IPS-NIHi7 (cell line): ENCODE results near the gene SLC24A5.

Experiments used
- DNase-seq: peaks from one replicate; pipeline ENCODE4 v3.0.0; 2012; ENCODE audit warnings: mixed read lengths; ENCODE audit errors: extremely low spot score

SLC24A5 gene

DNA sequence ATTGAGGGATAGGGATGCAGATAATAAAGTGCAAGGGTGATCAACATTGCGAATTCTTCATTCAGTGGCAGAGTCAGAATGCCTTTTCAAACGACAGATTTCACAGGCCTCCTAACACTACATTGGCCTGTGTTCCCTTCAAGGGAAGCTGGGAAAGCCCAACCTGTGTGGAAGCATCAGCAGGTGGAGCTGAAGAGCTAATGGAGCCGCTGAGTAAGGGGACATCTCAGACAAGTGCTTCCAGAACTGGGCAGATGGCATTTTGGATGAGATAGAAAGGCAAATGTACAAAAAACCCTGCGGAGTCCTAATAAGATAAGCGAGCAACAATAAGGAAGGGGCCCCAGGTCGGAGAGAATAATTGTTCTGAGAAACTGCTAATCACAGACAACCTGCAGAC is 8.5 kb upstream of the SLC24A5 start:
- peak; percentile 71 for DNase-seq

DNA sequence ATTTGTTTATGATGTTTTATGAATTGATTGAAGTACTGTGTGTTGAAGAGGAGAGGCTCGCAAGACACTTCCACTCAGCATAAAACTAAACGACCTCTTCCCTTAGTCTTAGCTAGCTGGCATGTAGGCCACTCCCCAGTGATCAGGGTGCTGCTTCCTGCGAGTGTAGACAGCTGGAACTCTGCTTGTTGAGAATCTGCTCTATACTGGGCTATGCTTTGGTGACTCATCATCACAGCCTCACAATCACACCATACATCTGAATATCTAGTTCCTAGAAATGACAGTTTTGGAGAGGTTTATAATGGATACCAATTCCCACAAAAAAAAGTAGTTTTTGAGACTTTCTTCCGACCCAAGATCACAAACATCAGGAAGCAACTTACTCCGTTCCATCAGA is 1.5 kb upstream of the SLC24A5 start:
- DNase-seq: no peak

DNA sequence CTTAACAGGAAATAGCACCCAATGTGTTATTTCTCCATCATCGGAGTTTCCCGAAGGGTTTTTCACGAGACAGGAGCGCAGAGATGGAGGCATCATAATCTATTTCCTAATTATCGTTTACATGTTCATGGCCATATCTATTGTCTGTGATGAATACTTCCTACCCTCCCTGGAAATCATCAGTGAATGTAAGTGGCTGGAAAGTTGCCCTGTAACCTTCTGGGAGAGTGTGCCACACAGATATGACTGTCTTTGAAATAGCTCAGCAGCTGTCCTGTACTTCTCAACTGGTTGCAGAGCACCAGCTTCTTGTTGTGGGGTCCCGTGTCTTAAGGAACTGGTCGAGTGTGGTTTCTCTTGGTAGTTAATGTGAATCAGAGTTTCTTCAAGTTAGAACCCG is 1.1 kb downstream of the SLC24A5 start:
- DNase-seq: no peak

DNA sequence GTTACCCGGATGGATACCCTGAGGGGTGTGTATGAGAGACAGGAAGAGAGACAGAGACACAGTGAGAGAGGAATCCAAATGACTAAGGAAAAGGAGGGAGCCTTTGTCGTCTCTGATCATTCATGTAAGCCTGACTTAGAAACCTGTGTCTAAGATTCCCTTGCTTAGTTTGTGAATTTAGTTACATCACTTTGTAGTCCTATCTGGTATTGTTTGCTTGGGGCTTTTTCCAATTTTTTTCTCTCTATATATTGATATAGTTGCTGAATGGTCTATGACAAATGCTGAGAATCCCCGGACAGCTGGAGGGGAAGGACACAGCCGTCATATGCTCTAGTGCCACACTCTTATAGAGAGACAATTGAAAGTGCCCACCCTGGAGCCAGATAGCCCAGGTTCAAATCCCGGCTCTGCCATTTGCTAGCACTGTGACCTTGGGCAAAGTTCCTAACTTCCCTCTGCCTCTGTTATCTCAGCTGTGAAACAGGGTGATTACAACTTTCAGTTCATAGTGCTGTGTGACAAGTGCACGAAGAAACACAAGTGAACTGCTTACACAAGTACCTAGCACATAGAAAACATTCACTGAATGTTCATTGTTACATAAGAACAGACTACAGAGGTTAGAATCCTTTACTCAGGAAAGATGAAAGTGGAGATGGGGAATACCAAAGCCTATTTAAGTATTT is 6.0 kb downstream of the SLC24A5 start:
- DNase-seq: no peak

DNA sequence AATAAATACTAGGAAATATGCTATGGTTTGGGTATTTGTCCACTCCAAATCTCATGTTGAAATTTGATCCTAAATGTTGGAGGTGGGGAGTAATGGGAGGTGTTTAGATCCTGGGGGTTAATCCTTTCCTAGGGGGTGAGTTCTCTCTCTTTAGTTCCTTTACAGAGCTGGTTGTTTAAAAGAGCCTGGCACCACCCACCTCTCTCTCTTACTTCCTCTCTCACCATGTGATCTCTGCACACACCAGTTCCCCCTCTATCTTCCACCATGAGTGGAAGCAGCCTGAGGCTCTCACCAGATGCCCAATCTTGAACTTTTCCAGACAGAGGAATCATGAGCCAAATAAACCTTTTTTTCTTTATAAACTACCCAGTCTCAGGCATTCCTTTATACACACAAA is 10.5 kb downstream of the SLC24A5 start:
- no peak for DNase-seq

DNA sequence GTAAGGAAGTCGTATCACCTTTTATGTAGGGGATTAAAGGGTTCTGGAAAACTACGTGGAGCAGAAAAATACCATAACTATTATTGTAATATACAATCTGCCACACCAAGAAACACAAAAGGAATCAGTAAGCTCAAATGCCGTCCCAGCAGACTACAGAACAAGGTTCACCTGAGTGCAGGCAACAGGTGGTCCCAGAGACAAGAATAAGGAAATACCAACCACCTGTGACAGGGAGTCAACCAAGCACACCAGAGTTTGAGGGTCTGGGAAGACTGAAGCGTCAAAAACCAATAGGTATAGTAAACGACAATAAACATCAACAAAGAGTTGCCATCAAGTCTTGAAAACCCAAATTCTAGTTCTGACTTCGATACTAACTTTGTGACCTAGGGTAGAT is 12.1 kb downstream of the SLC24A5 start:
- no peak for DNase-seq

DNA sequence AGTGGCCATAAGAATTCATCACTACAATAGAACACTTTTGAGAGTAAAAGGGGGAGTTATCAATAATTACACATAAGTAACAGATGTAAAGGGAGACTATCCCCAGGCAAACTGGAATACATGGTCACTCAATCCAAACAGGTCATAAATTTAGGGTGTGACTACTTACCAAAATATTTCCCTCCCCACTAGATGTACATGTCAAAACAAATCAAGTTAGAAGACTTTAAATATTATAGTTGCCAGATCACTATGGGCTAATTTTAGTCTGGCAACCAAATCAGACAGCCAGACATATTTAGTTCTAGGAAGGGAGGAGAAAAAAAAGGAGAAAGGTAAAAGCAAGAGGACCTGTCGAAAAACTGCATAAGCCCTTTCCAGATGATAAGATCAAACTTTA is 23.1 kb downstream of the SLC24A5 start:
- no peak for DNase-seq

DNA sequence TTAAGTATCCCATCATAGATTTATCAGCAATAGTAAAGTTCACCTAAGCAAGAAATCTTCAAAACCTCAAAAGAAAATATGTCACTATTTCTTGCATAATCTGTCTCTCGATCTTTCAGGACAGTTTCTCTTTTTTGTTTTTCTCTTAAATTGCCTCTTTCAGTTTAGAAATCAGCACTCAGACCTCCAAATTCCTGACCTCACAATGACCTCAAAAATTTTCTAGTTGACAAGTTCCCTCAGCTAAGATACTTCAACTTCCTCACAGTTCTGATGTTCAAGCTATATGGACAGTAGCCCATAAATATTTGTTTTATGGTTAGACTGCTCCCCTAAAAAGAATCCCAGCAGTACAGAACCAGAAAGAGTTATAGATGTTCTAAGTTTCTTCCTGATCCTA is 24.1 kb downstream of the SLC24A5 start:
- DNase-seq: no peak

DNA sequence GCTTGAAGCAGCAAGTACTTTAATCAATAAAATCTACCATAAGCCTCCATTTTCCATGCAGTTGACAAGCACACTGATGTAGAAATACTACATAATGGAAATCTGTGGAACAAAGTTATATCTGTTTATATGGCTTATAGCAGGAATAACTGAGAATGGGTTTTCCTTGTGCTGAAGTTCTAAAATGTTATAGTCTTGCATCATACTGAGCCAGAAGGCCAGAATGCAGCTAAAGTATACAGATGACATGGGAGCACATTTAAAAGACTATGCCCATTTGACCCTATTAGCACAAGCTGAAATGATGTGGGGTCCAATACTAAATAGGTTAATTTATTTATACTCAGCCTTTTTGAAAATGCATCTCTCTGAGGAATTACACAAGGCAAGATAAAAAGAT is 25.1 kb downstream of the SLC24A5 start:
- DNase-seq: no peak

DNA sequence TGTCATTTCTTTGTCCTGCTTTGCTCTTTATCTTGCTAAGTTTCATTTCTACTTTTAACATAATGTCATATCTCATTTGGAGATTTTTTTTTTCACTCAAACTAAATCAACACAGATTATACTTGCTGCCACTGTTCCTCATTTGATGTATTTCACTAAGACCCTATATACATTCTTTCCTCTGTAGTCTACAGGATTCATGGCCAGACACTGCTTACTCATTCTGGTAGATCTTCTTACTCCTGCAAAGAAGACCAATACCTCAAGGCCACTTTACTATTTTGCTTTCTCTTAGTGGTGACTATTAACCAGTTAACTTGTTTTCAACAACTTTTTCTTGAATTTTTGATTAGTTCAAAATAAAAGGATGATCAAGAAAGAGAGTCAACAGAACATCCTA is 26.6 kb downstream of the SLC24A5 start:
- DNase-seq: no peak

DNA sequence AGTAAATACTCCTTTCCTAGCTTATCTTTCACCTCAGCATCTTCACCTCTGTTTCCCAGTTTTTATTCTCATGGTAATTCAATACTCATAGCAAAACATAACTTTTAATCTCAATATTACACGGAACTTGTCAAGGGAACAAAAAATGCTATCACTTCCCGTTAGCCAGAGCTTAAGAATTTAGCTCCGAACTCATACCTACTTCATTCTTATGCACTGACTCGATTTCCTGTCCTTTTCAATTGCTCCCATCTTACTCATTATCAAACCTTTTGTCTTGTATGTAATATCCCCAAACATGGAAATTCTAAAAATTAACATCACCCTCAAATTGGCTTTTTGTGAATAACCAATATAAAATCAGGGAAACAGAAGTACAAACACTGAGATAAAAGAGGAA is 29.1 kb downstream of the SLC24A5 start:
- DNase-seq: no peak

DNA sequence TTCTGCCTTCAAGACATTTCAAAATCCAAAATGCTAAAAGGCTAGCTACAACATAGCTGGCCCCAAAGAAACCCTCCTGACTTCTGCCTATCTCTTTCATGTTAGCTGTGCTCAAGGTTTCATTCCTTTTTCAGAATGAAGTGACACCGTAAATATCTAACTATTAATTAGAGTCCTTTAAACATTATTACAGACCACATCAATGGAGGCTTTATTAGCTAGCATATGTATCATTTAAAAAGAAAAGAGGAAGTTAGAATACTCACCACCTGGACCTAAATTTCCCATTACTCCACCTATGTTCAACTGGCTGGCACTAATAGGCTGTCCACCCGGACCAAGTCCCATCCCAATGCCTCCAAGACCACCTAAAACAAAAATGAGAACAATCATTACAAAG is 32.7 kb downstream of the SLC24A5 start:
- no peak for DNase-seq

DNA sequence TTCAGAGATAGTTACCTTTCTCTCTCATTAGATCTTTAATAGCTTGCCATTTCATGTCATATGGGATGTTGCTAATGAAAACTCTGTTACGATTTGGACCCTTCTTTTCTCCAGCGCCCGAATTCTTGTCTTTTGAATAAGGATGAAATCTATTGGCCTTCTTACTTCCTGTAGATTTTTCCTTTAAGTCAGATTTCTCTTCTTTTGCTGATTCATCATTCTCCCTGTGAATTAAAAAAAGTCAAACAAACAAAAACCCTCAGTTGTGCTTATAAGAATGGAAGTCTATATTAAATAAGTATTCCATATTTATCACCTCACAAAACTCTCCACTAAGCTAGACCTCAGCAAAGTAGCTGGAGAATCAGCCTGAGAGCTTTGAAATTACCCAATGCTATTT is 47.8 kb downstream of the SLC24A5 start:
- no peak for DNase-seq

DNA sequence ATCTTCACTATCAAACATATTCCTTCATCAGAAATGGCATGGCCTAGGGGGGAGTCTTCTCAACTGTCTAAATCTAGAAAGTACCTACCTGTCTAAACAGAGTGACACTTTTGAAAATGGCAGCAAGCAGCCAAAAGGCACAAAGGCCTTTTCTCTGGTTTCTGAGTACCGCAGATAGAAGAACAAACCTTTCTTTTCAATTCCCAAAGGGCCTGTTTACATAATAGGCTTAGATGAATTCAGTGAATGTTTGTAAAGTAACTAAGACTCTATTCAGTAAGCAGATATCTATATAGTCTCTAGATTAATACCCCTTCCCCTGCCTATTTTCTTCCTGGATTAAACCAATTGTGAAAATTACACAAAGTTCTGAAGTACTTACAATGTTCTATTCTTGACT is 50.2 kb downstream of the SLC24A5 start:
- no peak for DNase-seq

DNA sequence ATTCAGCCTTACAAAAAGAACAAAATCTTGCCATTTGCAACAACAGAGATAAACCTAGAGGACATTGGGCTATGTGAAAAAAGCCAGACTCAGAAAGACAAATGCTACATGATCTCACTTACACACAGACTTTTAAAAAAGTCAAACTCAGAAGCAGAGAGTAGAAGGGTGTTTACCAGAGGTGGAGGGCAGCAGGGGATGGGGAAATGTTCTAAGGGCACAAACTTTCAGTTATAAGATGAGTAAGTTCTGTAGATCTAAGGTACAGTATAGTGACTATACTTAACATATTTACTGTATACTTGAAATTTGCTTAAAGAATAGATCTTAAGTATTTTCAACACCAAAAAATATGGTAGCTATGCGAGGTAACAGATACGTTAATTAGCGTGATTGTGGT is 54.3 kb downstream of the SLC24A5 start:
- DNase-seq: no peak

DNA sequence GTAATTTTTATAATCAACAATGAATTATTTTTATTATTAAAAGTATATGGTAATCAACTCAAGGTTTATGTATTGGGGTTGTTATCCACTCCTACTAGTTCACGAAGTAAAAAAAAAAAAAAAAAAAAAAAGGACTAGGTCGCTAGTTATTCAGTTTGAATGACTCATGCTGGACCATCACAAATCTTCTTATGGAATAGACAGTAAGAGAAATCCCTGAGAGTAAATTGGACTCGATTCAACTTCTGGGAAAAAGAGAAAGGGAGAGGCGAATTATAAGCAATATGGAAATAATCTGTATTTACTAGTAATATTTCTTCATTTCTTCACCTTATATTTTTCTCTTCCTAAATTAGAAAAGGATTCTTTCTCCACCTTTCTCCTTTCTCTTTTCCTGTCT is 55.3 kb downstream of the SLC24A5 start:
- no peak for DNase-seq

DNA sequence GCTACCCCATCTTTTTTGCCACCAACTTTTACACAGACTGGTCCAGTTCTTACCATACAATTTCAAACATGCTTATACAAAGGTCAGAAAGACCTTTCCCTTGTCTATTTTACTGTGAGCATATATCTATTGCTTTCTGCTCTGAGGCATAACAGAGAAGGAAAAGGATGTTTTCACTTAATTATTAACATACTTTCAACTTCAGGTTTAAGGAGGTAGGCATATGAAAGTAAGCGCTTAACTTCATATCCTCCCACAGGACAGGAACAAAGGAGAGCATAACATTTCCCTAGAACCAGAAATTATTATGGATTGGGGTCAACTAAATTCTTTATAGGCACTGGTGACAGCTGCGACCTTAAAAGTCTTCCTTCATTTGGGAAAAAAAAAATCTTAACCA is 56.2 kb downstream of the SLC24A5 start:
- DNase-seq: no peak

DNA sequence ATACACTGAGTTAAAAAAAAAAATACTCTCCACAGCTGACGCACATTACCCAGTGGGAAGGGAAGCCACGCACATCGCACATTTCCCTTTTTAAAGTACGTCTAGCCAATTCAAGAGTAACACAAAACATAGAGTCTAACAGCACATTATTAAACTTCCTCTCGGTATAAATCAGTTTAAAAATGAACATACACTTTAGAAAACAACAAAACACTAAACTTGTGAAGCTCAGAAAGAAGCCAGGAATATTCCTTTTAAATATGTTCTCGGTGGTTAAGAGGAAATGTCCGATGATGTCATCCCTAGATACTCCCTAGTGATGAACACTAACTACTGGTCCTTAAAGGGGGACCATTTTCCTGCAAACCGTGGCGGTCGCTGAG is 56.6 kb downstream of the SLC24A5 start:
- no peak for DNase-seq

DNA sequence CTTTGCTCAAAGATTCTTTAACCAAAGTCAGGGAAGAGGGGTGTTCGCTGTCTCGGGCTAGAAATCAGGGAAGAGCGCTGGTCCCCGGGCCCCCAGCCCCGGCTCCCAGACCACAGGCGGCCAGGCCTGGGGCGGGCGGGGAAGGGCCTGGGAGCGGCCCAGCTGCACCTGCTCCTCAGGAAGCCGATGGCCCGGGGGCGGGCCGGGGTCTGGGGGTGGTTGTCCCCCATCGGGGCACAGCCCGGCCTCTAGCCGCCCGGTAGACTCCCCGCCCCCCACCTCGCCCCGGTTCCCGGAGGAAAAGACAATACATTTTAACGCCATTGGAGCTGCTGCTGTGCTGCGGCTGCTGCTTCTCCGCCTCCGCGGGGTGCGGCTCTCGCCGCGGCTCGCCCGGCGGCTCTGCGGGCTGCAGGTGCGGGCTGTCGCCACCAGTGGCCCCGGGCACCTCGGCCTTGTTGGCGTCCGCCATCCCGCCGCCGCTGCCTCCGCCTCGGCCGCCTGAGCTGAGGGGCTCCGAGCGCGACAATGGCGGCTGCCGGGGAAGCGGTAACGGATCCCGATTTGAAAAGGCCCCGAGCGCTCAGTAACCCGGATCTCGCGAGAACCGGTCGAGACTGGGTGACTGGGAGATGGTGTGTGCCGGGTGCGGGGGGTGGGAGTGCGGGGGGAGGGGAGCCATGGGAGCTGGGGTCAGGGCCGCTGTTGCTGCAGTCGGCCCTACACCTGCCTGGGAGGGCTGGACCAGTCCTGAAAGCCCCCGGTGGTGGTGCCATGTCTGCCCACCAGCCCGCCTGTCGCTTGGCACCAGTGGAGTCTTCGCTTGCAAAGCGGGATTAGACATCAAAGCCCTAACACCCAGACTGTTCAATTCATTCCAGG is 57.2 kb downstream of the SLC24A5 start, which contains the start of gene MYEF2:
MYEF2 (minus strand) TSS at position 530 of the 882 bp plus-strand sequence; CDS start at position 472, 58 bp downstream.
- peak; percentile 88 for DNase-seq

DNA sequence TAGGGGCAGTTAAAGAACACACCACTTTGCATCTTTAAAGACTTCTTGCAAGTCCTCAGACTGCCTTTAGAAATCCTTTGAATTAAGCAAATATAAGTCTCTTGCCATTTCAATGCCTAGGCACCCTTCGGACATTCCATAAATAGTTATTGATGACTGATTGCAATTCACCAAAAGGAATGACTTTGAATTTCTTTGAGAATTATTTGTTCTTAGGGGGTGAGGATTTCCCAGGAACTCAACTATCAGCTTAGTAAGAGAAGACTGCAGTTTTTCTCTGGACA is 57.8 kb downstream of the SLC24A5 start:
- DNase-seq: no peak

DNA sequence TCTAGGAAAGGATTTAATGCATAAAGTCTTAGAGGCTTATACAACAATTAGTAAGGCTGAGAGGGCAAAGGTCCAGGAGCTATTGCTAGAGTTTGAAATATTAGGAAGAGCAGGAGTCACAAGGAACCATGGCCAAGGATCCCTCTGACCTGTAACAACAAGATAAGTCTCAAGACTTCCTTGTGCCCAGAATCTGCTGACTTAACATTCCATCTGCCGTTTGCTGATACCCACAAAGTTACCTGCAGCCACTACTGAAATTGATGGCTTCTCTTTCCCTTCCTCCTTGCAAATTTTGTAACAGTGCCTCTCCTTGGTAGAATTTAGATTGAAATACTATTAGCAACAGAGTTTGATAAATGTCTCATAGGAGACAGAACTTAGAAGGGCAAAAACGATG is 62.0 kb downstream of the SLC24A5 start:
- no peak for DNase-seq

DNA sequence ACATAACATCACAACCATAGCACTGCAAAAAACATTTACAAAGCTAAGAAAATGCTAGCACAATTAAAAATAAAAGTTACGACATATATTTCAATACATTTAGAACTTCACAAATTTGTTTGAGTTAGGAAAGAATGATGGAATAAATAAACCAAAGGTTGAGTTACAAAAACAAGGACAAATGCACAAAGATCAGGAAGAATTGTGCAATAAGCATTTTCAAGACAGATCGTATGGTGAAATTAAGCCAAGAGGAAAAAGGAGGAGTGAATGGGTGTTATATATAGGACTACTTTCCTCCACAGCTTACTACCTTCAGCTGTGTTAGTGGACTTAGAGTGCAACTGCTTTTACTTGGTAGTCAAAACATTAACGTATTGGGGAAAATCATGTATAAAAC is 64.7 kb downstream of the SLC24A5 start:
- DNase-seq: no peak

DNA sequence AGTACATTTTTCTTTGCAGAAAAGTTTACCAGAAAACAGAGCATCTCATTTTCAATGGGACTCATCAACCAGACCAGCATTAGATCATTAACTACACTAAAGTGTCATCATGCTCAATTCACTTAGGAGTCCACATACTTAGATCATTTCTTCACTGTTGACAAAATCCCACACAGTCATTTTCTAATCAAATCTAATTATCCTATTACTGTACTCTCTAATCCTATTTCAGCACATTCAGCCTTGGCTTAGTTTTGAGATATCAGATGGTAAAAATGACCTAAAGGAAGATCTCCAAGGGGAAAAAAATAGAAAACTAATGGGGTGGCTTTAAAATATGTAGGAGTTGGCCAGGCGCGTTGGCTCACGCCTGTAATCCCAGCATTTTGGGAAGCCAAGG is 65.5 kb downstream of the SLC24A5 start:
- no peak for DNase-seq
